GM21717 (cell line): ENCODE data around the gene CYP3A4.
"Not testable (repeated sequence)": the region's sequence is repeated elsewhere in the genome, so short reads cannot be mapped to it uniquely, and the experiment has no call there.

Source experiments
- ATAC-seq: cut with Tn5 transposase; IDR thresholded peaks from one replicate; pipeline ENCODE4 v1.9.1; 2021; ENCODE audit warnings: mild to moderate bottlenecking, moderate library complexity; ENCODE audit not compliant: unreplicated experiment

The CYP3A4 gene

GRCh38 chr7:99784007-99784406 lies at the start of gene CYP3A4:
CYP3A4 (minus strand) TSS chr7:99784184; CDS start chr7:99784081, 103 bp downstream.
- ATAC-seq = no peak

DNA sequence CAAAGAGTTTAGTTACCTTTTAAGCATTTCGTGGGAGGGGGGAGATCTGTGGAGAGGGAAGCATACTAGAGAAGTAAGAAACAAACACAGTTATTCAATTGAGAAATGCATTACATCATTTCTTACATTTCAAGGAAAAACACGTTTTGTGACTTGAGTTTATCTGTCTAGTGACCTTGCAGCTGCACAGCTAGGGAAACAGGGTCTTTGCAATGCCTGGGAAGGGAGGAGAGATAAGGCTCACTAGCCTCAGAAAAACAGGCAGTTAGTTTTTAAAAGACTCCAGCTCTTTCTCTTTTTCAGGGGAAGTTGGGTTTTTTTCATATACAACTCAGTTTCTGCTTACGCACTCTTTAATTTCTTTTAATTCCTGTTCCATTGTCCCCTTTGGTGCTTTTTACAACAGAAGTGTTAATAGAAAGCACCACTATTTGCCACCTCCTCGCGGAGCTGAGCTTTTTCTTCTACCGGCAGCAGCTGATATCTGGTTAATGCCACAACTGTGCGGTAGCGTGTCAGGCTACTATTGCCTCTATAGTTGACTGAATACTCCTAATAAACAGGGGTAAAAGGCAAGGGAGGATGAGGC lies 49.4 kb upstream of the CYP3A4 start:
- ATAC-seq = no peak

DNA sequence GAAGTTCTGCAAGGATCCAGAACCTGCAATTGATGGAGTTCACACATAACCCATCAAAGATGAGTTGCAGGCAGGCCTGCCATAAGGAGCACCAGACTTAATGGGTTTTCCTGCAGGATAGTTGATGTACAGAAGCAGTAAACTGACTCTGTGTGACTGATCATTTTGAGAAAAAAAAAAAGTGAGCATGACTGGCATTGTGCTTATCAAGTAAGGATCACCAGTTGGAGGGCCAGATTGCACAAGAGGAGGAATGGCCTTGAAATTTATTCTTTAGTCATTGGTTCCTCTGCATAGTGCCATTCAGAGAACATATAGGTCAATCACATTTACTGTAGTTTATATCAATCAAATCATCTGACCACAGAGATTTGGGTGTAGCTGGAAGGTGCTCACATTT lies 47.6 kb upstream of the CYP3A4 start:
- ATAC-seq = no peak

DNA sequence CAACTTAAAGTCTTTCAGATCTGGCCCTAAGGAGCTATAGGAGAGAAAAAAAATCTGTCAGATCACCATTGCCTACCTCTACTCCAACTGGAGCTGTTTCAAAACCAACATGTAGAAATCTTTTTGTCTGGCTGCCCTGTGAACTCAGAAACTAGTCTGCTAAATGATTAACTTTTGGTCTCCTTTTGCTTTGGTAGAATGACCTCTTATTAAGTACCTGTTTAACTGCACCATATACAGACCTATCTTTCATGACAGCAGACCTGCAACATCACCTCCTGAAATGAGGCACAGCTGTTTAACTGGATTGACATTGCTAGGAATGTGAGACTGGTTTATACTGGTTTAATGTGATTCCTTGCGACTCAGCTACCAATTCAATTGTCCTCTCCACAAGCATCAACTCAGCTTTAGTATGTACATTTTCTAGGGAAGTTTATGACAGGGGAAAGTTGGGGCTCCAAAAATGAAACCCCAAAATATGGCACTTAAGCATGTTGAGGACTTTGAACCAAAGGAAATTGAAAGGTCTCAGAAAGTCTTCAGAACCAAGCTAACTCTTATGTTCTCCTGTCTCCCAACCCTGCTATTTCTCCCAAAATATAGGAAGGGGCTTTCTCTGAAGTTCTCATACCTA lies 45.7 kb upstream of the CYP3A4 start:
- no peak for ATAC-seq

GRCh38 chr7:99828811-99829210 lies 44.8 kb upstream of the CYP3A4 start:
- no peak for ATAC-seq

DNA sequence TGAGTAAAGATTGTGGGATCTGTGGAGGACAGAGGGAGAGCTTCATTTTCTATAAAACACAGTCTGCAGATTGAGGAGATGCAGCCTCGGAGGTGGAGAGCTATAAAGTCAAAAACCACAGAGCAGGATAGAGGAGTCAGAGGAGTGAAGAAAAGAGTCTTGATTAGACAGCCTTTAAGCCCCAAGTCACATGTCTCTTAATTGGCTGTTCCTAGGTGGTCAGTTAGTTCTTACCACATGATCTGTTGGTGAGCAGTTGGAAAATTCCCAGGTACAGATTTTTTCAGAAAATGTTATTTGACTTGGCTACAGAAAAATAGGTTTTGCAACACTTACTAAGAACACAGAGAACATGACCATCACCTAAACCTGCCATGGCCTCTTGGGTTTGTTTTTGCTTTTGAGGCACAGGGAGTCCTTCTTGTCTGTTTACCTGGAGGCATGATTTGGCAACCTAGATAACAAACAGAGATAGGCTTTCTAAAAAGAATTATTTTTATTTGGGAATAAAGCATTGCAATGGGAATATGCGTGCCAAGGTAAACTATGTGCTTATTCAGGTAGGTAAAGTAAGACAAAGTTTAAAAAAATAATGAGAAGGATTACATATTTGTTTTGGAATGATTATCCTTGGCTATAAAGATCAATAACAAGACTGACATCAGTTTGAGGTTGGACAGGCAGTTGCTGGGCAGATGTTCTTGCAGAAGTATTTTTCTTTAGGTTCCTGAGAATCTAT lies 43.2 kb upstream of the CYP3A4 start:
- no peak for ATAC-seq

DNA sequence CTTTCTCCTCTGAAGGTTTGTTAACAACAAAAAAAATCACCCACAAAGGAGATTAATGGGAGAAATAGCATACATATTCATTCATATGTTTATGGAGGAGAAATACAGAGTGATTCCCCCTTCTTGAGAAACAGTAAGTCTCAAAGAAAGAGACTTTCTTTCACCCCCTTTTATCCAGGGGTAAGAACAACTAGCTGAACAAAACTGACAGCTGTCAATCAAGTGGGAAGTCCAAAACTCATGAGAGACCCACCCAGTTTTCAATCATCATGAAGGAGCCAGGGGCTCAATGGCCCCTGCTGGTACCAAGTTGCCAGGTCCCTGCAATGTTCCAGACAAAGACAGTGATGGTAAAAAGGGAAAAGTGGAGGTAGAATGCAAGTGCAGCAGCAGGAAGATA lies 41.9 kb upstream of the CYP3A4 start:
- ATAC-seq = no peak

- ATAC-seq = no peak
Measured at GRCh38 chr7:99825452-99825851, 41.5 kb upstream of the CYP3A4 start.

GRCh38 chr7:99824091-99824490 lies 40.1 kb upstream of the CYP3A4 start:
- no peak for ATAC-seq

GRCh38 chr7:99822731-99823718 lies 39.0 kb upstream of the CYP3A4 start:
- no peak for ATAC-seq

- no peak for ATAC-seq
Measured at GRCh38 chr7:99820408-99821027, 36.5 kb upstream of the CYP3A4 start.

- no peak for ATAC-seq
Measured at GRCh38 chr7:99808766-99809165, 24.8 kb upstream of the CYP3A4 start.

DNA sequence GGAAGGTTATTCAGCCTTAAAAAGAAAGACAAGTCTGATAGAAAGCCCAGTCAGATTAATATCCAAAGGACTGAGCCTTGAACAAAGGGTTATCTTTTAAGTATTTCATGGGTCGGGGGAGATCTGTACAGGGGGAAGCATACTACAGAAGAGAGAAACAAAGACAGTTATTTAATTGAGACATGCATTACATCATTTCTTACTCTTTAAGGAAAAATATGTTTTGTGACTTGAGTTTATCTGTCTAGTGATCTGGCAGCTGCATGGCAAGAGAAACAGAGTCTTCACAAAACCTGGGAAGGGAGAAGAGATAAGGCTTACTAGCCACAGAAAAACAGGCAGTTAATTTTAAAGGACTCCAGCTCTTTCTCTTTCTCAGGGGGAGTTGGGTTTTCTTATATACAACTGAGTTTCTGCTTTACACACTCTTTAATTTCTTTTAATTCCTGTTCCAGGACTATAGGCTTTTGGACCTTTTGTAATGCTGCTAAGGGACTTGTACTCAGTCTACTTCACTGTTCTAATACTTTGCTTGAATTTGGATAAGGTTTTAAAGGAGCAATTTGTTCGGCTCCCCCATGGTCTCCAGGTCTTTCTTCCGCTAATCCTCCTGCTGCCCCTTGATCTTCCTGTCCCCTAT lies 23.0 kb upstream of the CYP3A4 start:
- no peak for ATAC-seq

- ATAC-seq = no peak
Measured at GRCh38 chr7:99805641-99806040, 21.7 kb upstream of the CYP3A4 start.

- ATAC-seq = not testable (repeated sequence)
Measured at GRCh38 chr7:99803118-99803517, 19.1 kb upstream of the CYP3A4 start.

- not testable (repeated sequence) for ATAC-seq
Measured at GRCh38 chr7:99801407-99801806, 17.4 kb upstream of the CYP3A4 start.

GRCh38 chr7:99798972-99799371 lies 15.0 kb upstream of the CYP3A4 start:
- no peak for ATAC-seq

DNA sequence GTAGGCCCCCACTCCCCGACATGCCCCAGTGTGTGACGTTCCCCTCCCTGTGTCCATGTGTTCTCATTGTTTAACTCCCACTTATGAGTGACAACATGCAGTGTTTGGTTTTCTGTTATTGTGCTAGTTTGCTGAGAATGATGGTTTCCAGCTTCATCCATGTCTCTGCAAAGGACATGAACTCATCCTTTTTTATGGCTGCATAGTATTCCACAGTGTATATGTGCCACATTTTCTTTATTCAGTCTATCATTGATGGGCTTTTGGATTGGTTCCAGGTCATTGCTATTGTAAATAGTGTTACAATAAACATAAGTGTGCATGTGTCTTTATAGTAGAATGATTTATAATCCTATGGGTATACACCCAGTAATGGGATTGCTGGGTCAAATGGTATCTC lies 11.9 kb upstream of the CYP3A4 start:
- ATAC-seq = not testable (repeated sequence)

- no peak for ATAC-seq
Measured at GRCh38 chr7:99794585-99795502, 10.9 kb upstream of the CYP3A4 start.
